ENCODE results near the gene STEAP4.

DNA sequence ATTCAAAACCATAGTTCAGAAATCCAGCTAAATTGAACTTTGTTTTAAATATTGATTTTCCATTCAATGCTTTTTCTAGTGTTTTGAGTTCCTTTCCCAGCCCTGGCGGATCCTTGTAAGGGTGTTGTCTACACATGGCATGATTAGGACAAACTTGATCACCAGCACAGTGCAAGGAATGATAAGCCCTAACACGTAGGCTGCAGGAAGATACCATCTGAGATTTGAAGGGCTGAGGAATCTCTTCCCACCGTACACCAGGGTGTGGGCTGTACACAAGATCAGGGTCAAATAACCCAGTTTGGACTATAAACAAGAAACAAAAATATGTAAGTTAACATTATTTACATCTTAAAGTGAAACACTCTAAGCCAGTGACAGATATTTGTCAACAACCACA lies 27.4 kb downstream of the STEAP4 start:
- no peak for TF ChIP-seq EZH2 (IDR thresholded peaks at IDR 0.05)
- no peak for TF ChIP-seq POLR2AphosphoS5 (IDR thresholded peaks at IDR 0.05; ENCODE audit: borderline replicate concordance, low read depth, low read length)
- no peak for TF ChIP-seq FOXP2 (optimal IDR thresholded peaks at IDR 0.05; ENCODE audit: control extremely low read depth, extremely low read length, insufficient read depth)

Data from SK-N-MC (cell line).